ENCODE results near the gene UBE2F.

The UBE2F gene

DNA sequence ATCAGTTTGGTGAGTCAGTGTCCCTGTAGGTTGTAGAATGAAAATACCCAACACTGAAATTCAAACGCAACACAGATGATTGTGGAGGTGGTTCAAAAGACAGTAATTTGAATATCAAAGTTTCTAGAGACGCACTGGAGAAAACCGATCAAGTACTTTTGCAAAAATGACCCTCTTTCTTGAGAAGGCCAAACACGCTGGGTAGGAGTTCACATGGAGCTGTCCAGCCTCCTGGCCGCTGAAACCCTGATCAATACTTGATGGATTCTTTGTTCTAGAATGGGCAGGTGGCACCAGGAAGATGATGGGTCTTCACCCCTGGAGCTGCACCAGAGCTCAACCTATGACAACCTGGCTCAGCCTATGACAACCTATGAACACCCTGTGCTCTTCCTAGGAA lies 39.7 kb upstream of the UBE2F start:
- Histone ChIP-seq H4K91ac (ENCODE audit: low read depth, low read length) (no peak overlapping the region), H3K4me1 (ENCODE audit: control insufficient read depth in 1 of 2, insufficient read depth in 2 of 2, low read length in 2 of 2) (no peaks in the 10 kb centered on the region), H2BK12ac (ENCODE audit: low read length) (no peak overlapping the region), H3K9me3 (ENCODE audit: insufficient read depth, low read depth, low read length) (peaks cover 5% of the 10 kb centered on the region), H3K36me3 (ENCODE audit: control insufficient read depth in 1 of 2, insufficient read depth in 2 of 2, low read length in 2 of 2) (no peaks in the 10 kb centered on the region), H3K23ac (ENCODE audit: low read length) (no peak overlapping the region), H3K18ac (ENCODE audit: low read length) (no peak overlapping the region), H3K4me2 (ENCODE audit: low read length) (no peak overlapping the region), H4K12ac (ENCODE audit: low read depth, low read length) (no peak overlapping the region), H3K4me3 (ENCODE audit: low read depth, low read length) (no peak overlapping the region), H2BK5ac (ENCODE audit: low read depth, low read length, poor library complexity) (no peak overlapping the region), H2AK5ac (ENCODE audit: low read length) (no peak overlapping the region), H3K9ac (ENCODE audit: low read length) (no peak overlapping the region), H3K79me2 (ENCODE audit: control insufficient read depth, insufficient read depth, low read length, poor library complexity) (no peaks in the 10 kb centered on the region), H3K27ac (ENCODE audit: low read depth, low read length) (no peak overlapping the region), H3K14ac (ENCODE audit: low read length) (no peak overlapping the region), H4K8ac (ENCODE audit: low read depth, low read length) (no peak overlapping the region), H3K27me3 (ENCODE audit: insufficient read depth, low read length) (no peaks in the 10 kb centered on the region), H2AFZ (ENCODE audit: insufficient read depth, low read length, poor library complexity) (no peak overlapping the region), H3K79me1 (ENCODE audit: low read length) (peaks cover 2% of the 10 kb centered on the region), H3K4ac (ENCODE audit: low read depth, low read length) (no peak overlapping the region), H2BK120ac (ENCODE audit: insufficient read depth, low read length, poor library complexity) (no peak overlapping the region)
- no peak for DNase-seq
- no CpG with 5 or more reads among the region's 5 CpGs for WGBS (ENCODE audit: extremely low coverage, insufficient coverage, insufficient read length)

DNA sequence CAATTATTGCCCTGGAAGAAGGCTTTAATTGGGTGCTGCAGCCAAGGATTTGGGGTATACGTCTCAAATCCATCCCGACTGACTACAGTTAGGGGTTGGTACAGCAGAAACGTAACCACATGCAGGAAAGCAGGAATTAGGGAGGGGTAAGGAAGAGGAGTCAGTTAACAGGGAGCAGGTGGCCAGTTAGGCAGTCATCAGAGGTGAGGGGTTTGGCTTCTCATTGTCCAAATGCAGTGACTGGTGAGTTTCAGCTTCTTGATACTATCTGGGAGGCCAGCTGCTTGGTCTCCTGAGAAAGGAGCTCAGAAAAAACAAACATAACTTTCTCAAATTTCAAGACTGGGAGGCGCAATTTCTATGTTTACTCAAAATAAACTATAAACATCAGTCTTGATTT lies 38.8 kb upstream of the UBE2F start:
- Histone ChIP-seq H3K27ac (ENCODE audit: low read depth, low read length) (no peak overlapping the region), H3K36me3 (ENCODE audit: control insufficient read depth in 1 of 2, insufficient read depth in 2 of 2, low read length in 2 of 2) (no peaks in the 10 kb centered on the region), H3K4me1 (ENCODE audit: control insufficient read depth in 1 of 2, insufficient read depth in 2 of 2, low read length in 2 of 2) (no peaks in the 10 kb centered on the region), H2AK5ac (ENCODE audit: low read length) (no peak overlapping the region), H3K79me2 (ENCODE audit: control insufficient read depth, insufficient read depth, low read length, poor library complexity) (no peaks in the 10 kb centered on the region), H2AFZ (ENCODE audit: insufficient read depth, low read length, poor library complexity) (no peak overlapping the region), H3K18ac (ENCODE audit: low read length) (no peak overlapping the region), H3K4ac (ENCODE audit: low read depth, low read length) (no peak overlapping the region), H2BK5ac (ENCODE audit: low read depth, low read length, poor library complexity) (no peak overlapping the region), H4K91ac (ENCODE audit: low read depth, low read length) (no peak overlapping the region), H3K9ac (ENCODE audit: low read length) (no peak overlapping the region), H3K4me2 (ENCODE audit: low read length) (no peak overlapping the region), H3K23ac (ENCODE audit: low read length) (no peak overlapping the region), H3K14ac (ENCODE audit: low read length) (no peak overlapping the region), H2BK12ac (ENCODE audit: low read length) (no peak overlapping the region), H3K4me3 (ENCODE audit: low read depth, low read length) (no peak overlapping the region), H3K9me3 (ENCODE audit: insufficient read depth, low read depth, low read length) (peaks cover 5% of the 10 kb centered on the region), H4K12ac (ENCODE audit: low read depth, low read length) (no peak overlapping the region), H3K79me1 (ENCODE audit: low read length) (peaks cover 2% of the 10 kb centered on the region), H3K27me3 (ENCODE audit: insufficient read depth, low read length) (no peaks in the 10 kb centered on the region), H2BK120ac (ENCODE audit: insufficient read depth, low read length, poor library complexity) (no peak overlapping the region), H4K8ac (ENCODE audit: low read depth, low read length) (no peak overlapping the region)
- no CpG with 5 or more reads among the region's 4 CpGs for WGBS (ENCODE audit: extremely low coverage, insufficient coverage, insufficient read length)
- DNase-seq, result no peak

GRCh38 chr2:237929979-237930378 lies 36.8 kb upstream of the UBE2F start:
- Histone ChIP-seq H3K9me3 (ENCODE audit: insufficient read depth, low read depth, low read length) (peaks cover 5% of the 10 kb centered on the region), H3K23ac (ENCODE audit: low read length) (no peak overlapping the region), H4K91ac (ENCODE audit: low read depth, low read length) (no peak overlapping the region), H3K4me3 (ENCODE audit: low read depth, low read length) (no peak overlapping the region), H4K8ac (ENCODE audit: low read depth, low read length) (no peak overlapping the region), H3K27ac (ENCODE audit: low read depth, low read length) (no peak overlapping the region), H2BK120ac (ENCODE audit: insufficient read depth, low read length, poor library complexity) (no peak overlapping the region), H3K4me1 (ENCODE audit: control insufficient read depth in 1 of 2, insufficient read depth in 2 of 2, low read length in 2 of 2) (no peaks in the 10 kb centered on the region), H4K12ac (ENCODE audit: low read depth, low read length) (no peak overlapping the region), H3K9ac (ENCODE audit: low read length) (no peak overlapping the region), H2BK12ac (ENCODE audit: low read length) (no peak overlapping the region), H2BK5ac (ENCODE audit: low read depth, low read length, poor library complexity) (no peak overlapping the region), H2AFZ (ENCODE audit: insufficient read depth, low read length, poor library complexity) (no peak overlapping the region), H3K36me3 (ENCODE audit: control insufficient read depth in 1 of 2, insufficient read depth in 2 of 2, low read length in 2 of 2) (no peaks in the 10 kb centered on the region), H3K14ac (ENCODE audit: low read length) (no peak overlapping the region), H2AK5ac (ENCODE audit: low read length) (no peak overlapping the region), H3K27me3 (ENCODE audit: insufficient read depth, low read length) (no peaks in the 10 kb centered on the region), H3K79me1 (ENCODE audit: low read length) (no peaks in the 10 kb centered on the region), H3K18ac (ENCODE audit: low read length) (no peak overlapping the region), H3K4me2 (ENCODE audit: low read length) (no peak overlapping the region), H3K79me2 (ENCODE audit: control insufficient read depth, insufficient read depth, low read length, poor library complexity) (no peaks in the 10 kb centered on the region), H3K4ac (ENCODE audit: low read depth, low read length) (no peak overlapping the region)
- no peak for DNase-seq
- WGBS (ENCODE audit: extremely low coverage, insufficient coverage, insufficient read length), result no CpG with 5 or more reads among the region's 9 CpGs

DNA sequence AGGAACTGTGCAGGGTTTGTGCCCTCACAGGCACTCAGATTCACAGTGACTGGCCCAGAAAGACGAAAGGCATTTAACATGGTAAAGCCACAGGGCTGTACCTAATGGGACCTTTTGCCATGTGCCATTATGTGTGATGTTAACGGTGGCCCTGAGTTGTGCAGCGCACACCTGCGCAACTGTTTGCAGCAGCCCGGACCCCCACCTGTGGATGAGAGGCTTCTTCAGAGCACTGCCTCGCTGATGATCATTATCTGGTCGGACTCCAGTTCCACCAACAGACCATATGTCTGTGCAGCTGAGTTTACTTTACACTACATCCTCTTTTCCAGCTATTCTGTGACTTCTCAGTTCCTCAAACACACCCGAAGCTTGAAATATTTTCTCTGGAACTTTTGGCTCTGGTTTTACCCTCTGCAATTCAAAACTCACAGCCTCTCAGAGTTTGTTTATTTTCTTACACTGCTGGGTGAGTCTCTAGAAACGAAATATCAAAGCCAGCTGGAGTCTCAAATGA lies 35.6 kb upstream of the UBE2F start:
- H3K4me1 ChIP-seq (ENCODE audit: control insufficient read depth in 1 of 2, insufficient read depth in 2 of 2, low read length in 2 of 2), result peaks cover 2% of the 10 kb centered on the region in 2 experiments
- DNase-seq, result no peak
- H2BK12ac ChIP-seq (ENCODE audit: low read length), result no peak overlapping the region
- no peaks in the 10 kb centered on the region for H3K79me2 ChIP-seq (ENCODE audit: control insufficient read depth, insufficient read depth, low read length, poor library complexity)
- no peak overlapping the region for H3K4ac ChIP-seq (ENCODE audit: low read depth, low read length)
- H3K9me3 ChIP-seq (ENCODE audit: insufficient read depth, low read depth, low read length), result peaks cover 5% of the 10 kb centered on the region
- no peak overlapping the region for H3K4me2 ChIP-seq (ENCODE audit: low read length)
- no CpG with 5 or more reads among the region's 9 CpGs for WGBS (ENCODE audit: extremely low coverage, insufficient coverage, insufficient read length)
- no peak overlapping the region for H4K8ac ChIP-seq (ENCODE audit: low read depth, low read length)
- H4K12ac ChIP-seq (ENCODE audit: low read depth, low read length), result no peak overlapping the region
- H3K79me1 ChIP-seq (ENCODE audit: low read length), result no peaks in the 10 kb centered on the region
- no peak overlapping the region for H3K23ac ChIP-seq (ENCODE audit: low read length)
- H3K36me3 ChIP-seq (ENCODE audit: control insufficient read depth in 1 of 2, insufficient read depth in 2 of 2, low read length in 2 of 2), result no peaks in the 10 kb centered on the region
- H3K4me3 ChIP-seq (ENCODE audit: low read depth, low read length), result no peak overlapping the region
- no peak overlapping the region for H3K9ac ChIP-seq (ENCODE audit: low read length)
- no peak overlapping the region for H2BK120ac ChIP-seq (ENCODE audit: insufficient read depth, low read length, poor library complexity)
- H3K18ac ChIP-seq (ENCODE audit: low read length), result no peak overlapping the region
- no peak overlapping the region for H3K27ac ChIP-seq (ENCODE audit: low read depth, low read length)
- no peak overlapping the region for H3K14ac ChIP-seq (ENCODE audit: low read length)
- H2AFZ ChIP-seq (ENCODE audit: insufficient read depth, low read length, poor library complexity), result no peak overlapping the region
- H4K91ac ChIP-seq (ENCODE audit: low read depth, low read length), result no peak overlapping the region
- H2BK5ac ChIP-seq (ENCODE audit: low read depth, low read length, poor library complexity), result no peak overlapping the region
- H2AK5ac ChIP-seq (ENCODE audit: low read length), result no peak overlapping the region
- no peaks in the 10 kb centered on the region for H3K27me3 ChIP-seq (ENCODE audit: insufficient read depth, low read length)
